Esophagus muscularis mucosa (tissue), 3 donors: ENCODE results near the gene FRMD5.

Source experiments
- POLR2A ChIP-seq: fragments of 450-650 bp; IDR thresholded peaks from one replicate; pipeline ENCODE4 v1.6.1; 2017; ENCODE audit warnings: antibody characterized with exemption, moderate library complexity, mild to moderate bottlenecking, low read depth
- POLR2AphosphoS5 ChIP-seq, 2 donors: sonication (generic); formaldehyde crosslinking; IDR thresholded peaks; one replicate each; pipeline ENCODE4 v1.6.1; 2017; ENCODE audit warnings: antibody characterized with exemption in 2 of 2
- TF ChIP-seq, protein P1 (sequence below), 3 experiments: fragments of 200-600 bp in 2 of 3; fragments of 450-650 bp in 1 of 3; sonication (generic) in 2 of 3; IDR thresholded peaks; one replicate each; pipeline ENCODE4 v1.5.1; 2017 to 2019; ENCODE audit warnings: antibody characterized with exemption in 3 of 3, mild to moderate bottlenecking in 2 of 3, moderate library complexity in 1 of 3

GRCh38 chr15:44193651-44194322 is 1.3 kb downstream of the FRMD5 start:
- TF ChIP-seq POLR2A (no peak), POLR2AphosphoS5 (IDR thresholded peaks at IDR 0.05) (no peak)
- TF ChIP-seq, protein P1, sequence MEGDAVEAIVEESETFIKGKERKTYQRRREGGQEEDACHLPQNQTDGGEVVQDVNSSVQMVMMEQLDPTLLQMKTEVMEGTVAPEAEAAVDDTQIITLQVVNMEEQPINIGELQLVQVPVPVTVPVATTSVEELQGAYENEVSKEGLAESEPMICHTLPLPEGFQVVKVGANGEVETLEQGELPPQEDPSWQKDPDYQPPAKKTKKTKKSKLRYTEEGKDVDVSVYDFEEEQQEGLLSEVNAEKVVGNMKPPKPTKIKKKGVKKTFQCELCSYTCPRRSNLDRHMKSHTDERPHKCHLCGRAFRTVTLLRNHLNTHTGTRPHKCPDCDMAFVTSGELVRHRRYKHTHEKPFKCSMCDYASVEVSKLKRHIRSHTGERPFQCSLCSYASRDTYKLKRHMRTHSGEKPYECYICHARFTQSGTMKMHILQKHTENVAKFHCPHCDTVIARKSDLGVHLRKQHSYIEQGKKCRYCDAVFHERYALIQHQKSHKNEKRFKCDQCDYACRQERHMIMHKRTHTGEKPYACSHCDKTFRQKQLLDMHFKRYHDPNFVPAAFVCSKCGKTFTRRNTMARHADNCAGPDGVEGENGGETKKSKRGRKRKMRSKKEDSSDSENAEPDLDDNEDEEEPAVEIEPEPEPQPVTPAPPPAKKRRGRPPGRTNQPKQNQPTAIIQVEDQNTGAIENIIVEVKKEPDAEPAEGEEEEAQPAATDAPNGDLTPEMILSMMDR (IDR thresholded peaks at IDR 0.05): no peak
